B cell (primary cell): ENCODE data around the gene DDX24. TPM values are rescaled to one million over a fixed set of nuclear protein-coding genes. Genes with fewer than 3 reads are reported as not detected.

Experiments used
- ATAC-seq: fragments of 200-7000 bp; cut with Tn5 transposase; one replicate; pipeline ENCODE4 v1.10.0; 2021; ENCODE audit warnings: low read depth, mild to moderate bottlenecking, moderate number of reproducible peaks, moderate library complexity
- CTCF ChIA-PET: fragments of 350-600 bp; sonication (Branson Sonifier 250); formaldehyde crosslinking; loops from one replicate; lab custom pipeline; 2021; ENCODE audit warnings: antibody characterized with exemption, inconsistent platforms; lab: Charles Lee
- POLR2A ChIA-PET: fragments of 350-600 bp; sonication (Branson Sonifier 250); formaldehyde crosslinking; loops from one replicate; lab custom pipeline; 2021; ENCODE audit warnings: antibody characterized with exemption; lab: Charles Lee
- DNase-seq: peaks from one replicate; pipeline ENCODE4 v3.0.0; 2013
- H2AFZ ChIP-seq: 2 replicates; pipeline ENCODE4 v1.6.1; 2012; ENCODE audit warnings: mild to moderate bottlenecking, low read depth, low read length; ENCODE audit not compliant: insufficient read depth, poor library complexity, severe bottlenecking
- H3K27ac ChIP-seq, 2 donors: 1 replicate in 1 of 2; 2 replicates in 1 of 2; pipeline ENCODE4 v1.5.1; 2012 to 2013; ENCODE audit warnings: low read length in 2 of 2, mild to moderate bottlenecking in 2 of 2, moderate library complexity in 1 of 2
- H3K27me3 ChIP-seq, 4 experiments: fragments of 200-600 bp in 1 of 4; sonication (generic) in 1 of 4; replicated peaks in 1 of 4; 1 replicate in 2 of 4; 2 replicates in 2 of 4; pipeline versions ENCODE4 v1.6.1 to v1.7.0; 2013 to 2016; ENCODE audit warnings: low read length in 3 of 4, mild to moderate bottlenecking in 2 of 4, mixed read lengths in 1 of 4, moderate library complexity in 1 of 4; ENCODE audit not compliant: insufficient read depth in 4 of 4, control insufficient read depth in 3 of 4; ENCODE audit errors: control extremely low read depth in 1 of 4
- H3K36me3 ChIP-seq, 2 experiments: replicated peaks in 1 of 2; 1 replicate in 1 of 2; 2 replicates in 1 of 2; pipeline versions ENCODE4 v1.6.1 to v1.7.1; 2013; ENCODE audit warnings: low read length in 1 of 2; ENCODE audit not compliant: insufficient read depth in 2 of 2, control insufficient read depth in 1 of 2; ENCODE audit errors: control extremely low read depth in 1 of 2, extremely low read depth in 1 of 2
- H3K4me1 ChIP-seq, 2 donors: fragments of 200-600 bp in 1 of 2; sonication (generic) in 1 of 2; 1 replicate in 1 of 2; 2 replicates in 1 of 2; pipeline versions ENCODE4 v1.5.1 to v1.6.1; 2013 to 2017; ENCODE audit warnings: low read length in 2 of 2; ENCODE audit not compliant: control insufficient read depth in 2 of 2, insufficient read depth in 2 of 2
- H3K4me2 ChIP-seq: replicated peaks from 2 replicates; pipeline ENCODE3; 2012; ENCODE audit warnings: mild to moderate bottlenecking, low read depth, low read length; ENCODE audit not compliant: poor library complexity, severe bottlenecking
- H3K4me3 ChIP-seq, 5 experiments: fragments of 200-600 bp in 1 of 5; sonication (generic) in 1 of 5; 1 replicate in 3 of 5; 2 replicates in 2 of 5; pipeline versions ENCODE4 v1.5.1 to v1.7.0; 2011 to 2016; ENCODE audit warnings: low read length in 4 of 5, mild to moderate bottlenecking in 4 of 5, low read depth in 2 of 5, control low read depth in 1 of 5, moderate library complexity in 1 of 5; ENCODE audit not compliant: insufficient read depth in 1 of 5; ENCODE audit errors: control extremely low read depth in 1 of 5, extremely low read depth in 1 of 5
- H3K79me2 ChIP-seq: fragments of 200-600 bp; sonication (generic); one replicate; pipeline ENCODE4 v1.6.0; 2016; ENCODE audit warnings: low read length; ENCODE audit not compliant: control insufficient read depth, insufficient read depth
- H3K9ac ChIP-seq: fragments of 200-600 bp; sonication (generic); 2 replicates; pipeline ENCODE4 v1.6.1; 2017; ENCODE audit warnings: mild to moderate bottlenecking, low read length, moderate library complexity
- H3K9me3 ChIP-seq, 3 donors: one replicate each; pipeline versions ENCODE4 v1.6.1 to v1.7.1; 2013; ENCODE audit warnings: low read length in 2 of 3; ENCODE audit not compliant: control insufficient read depth in 2 of 3, insufficient read depth in 1 of 3; ENCODE audit errors: control extremely low read depth in 1 of 3
- H4K20me1 ChIP-seq: 2 replicates; pipeline ENCODE4 v1.6.0; 2012; ENCODE audit warnings: mild to moderate bottlenecking, low read length; ENCODE audit not compliant: insufficient read depth, control insufficient read depth, poor library complexity, severe bottlenecking
- H3K27ac Mint-ChIP-seq: one replicate; pipeline ENCODE4 v1.8.0; 2021; ENCODE audit warnings: mixed read lengths
- H3K27me3 Mint-ChIP-seq: one replicate; pipeline ENCODE4 v1.8.0; 2021; ENCODE audit warnings: mixed read lengths
- H3K4me1 Mint-ChIP-seq: one replicate; pipeline ENCODE4 v1.8.0; 2021; ENCODE audit warnings: mixed read lengths
- H3K4me3 Mint-ChIP-seq: one replicate; pipeline ENCODE4 v1.8.0; 2021; ENCODE audit warnings: mixed read lengths
- H3K9me3 Mint-ChIP-seq: one replicate; pipeline ENCODE4 v1.8.0; 2022; ENCODE audit warnings: mixed read lengths; ENCODE audit not compliant: insufficient read depth
- EZH2 ChIP-seq: IDR thresholded peaks from 2 replicates; pipeline ENCODE4 v1.6.1; 2012; ENCODE audit warnings: borderline replicate concordance, low read depth, mild to moderate bottlenecking, moderate library complexity, low read length; ENCODE audit not compliant: insufficient read depth, poor library complexity, severe bottlenecking
- WGBS: methylation state at CpG from one replicate; pipeline ENCODE4 v1.1.5; 2013; ENCODE audit warnings: missing lambda C conversion rate; ENCODE audit not compliant: insufficient coverage; 5-methylcytosine and 5-hydroxymethylcytosine counted together
- intact Hi-C: fragments of 100-400 bp; cut with micrococcal nuclease; formaldehyde crosslinking; loops from one replicate; pipeline ENCODE4 v1.10.0; 2022
- polyA plus RNA-seq: library from polyadenylated mRNA; depleted of rRNA; stranded (reverse); fragments of >200 nt; gene quantifications from 2 replicates; pipeline ENCODE4 v1.2.3, GENCODE V29; 2012
- total RNA-seq, 2 donors: library from RNA; stranded (reverse); fragments of 120-200 nt in 1 of 2; gene quantifications; 1 replicate in 1 of 2; 2 replicates in 1 of 2; pipeline versions ENCODE4 v1.2.3 to v1.2.4, GENCODE V29; 2013 to 2022
- TF ChIP-seq, protein P1 (sequence below): fragments of 200-600 bp; IDR thresholded peaks from one replicate; pipeline ENCODE4 v1.8.0; 2022; ENCODE audit warnings: antibody characterized with exemption, mild to moderate bottlenecking

DDX24 gene
- total and polyA plus RNA-seq, 2 donors (not counting 1 experiment from before 2014, with no cell fraction given): 145 to 211 TPM

DNA sequence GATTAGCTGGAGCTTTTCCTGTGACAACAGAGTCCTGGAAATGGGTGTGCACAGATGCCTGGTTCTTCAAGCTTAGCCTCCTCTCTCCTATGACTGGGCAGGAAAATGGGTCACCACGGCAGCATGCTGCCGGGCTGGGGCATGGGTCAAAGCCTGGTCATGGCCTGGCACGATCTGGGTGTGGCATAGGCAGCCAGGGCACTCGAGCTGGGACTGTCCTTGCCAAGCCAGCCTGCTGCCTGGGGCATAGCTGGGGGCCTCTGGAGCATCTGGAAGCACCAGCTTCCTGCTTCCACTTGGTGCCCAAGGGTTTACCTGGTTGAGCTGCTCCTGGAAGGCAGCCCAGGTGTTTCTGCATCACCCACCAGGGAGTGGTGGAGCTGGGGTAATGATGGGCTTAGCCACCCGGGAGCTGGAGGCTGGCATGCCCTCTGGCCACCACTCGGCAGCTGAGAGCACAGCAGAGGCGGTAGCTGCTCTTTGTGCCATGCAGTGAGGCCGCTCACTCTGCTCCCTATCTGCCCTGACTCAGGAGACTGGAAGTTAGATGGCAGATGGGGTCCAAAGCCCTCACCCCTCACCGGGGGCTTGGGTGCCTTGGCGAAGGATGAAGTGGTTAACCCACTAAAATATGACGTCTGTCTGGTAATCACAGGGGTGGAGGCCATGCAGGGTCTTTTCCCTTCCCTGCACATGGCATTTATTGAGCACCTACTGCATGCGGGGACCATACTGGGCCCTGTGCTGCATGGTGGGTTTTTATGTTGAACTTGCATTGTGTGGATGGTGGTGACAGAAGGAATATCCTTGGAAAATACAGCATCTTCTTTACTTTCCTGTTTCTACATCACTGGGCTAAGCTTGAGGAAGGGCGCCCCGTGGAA lies 53.2 kb downstream of the DDX24 start:
- no peak overlapping the region for H3K27ac Mint-ChIP-seq
- no peak overlapping the region for H3K4me2 ChIP-seq

More for the DNA sequence above, 53.2 kb downstream of the DDX24 start:
- Mint-ChIP-seq H3K4me3 (peak overlapping the region; percentile 64), H3K27me3 (peaks cover 13% of the 10 kb centered on the region), H3K4me1 (peaks cover 8% of the 10 kb centered on the region), H3K9me3 (no peaks in the 10 kb centered on the region)
- H3K27me3 ChIP-seq: peaks cover 0 to 20% (median 9%) of the 10 kb centered on the region in 4 experiments
- no peak overlapping the region for H2AFZ ChIP-seq
- no peaks in the 10 kb centered on the region for H3K79me2 ChIP-seq
- no peaks in the 10 kb centered on the region for H3K36me3 ChIP-seq
- intact Hi-C loops: no loop called here
- no peak overlapping the region for H3K4me3 ChIP-seq
- H3K4me1 ChIP-seq: peaks cover 9% of the 10 kb centered on the region in 2 donors
- CTCF ChIA-PET: interaction anchor here (0.7 to 2.6 kb wide), 7 partner anchors 9 to 109 kb away, joined by 3 to 10 read pairs (median 4); no protein-coding TSS in a partner anchor
- POLR2A ChIA-PET: no interaction called here
- H3K9me3 ChIP-seq: no peaks in the 10 kb centered on the region
- 91% methylated on average over 13 of the region's 14 CpGs for WGBS
- TF ChIP-seq, protein P1, sequence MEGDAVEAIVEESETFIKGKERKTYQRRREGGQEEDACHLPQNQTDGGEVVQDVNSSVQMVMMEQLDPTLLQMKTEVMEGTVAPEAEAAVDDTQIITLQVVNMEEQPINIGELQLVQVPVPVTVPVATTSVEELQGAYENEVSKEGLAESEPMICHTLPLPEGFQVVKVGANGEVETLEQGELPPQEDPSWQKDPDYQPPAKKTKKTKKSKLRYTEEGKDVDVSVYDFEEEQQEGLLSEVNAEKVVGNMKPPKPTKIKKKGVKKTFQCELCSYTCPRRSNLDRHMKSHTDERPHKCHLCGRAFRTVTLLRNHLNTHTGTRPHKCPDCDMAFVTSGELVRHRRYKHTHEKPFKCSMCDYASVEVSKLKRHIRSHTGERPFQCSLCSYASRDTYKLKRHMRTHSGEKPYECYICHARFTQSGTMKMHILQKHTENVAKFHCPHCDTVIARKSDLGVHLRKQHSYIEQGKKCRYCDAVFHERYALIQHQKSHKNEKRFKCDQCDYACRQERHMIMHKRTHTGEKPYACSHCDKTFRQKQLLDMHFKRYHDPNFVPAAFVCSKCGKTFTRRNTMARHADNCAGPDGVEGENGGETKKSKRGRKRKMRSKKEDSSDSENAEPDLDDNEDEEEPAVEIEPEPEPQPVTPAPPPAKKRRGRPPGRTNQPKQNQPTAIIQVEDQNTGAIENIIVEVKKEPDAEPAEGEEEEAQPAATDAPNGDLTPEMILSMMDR: no peak
- TF ChIP-seq EZH2: no peak
- no peaks in the 10 kb centered on the region for H4K20me1 ChIP-seq
- ATAC-seq: no peak
- H3K27ac ChIP-seq: no peak overlapping the region
- DNase-seq: no peak
- H3K9ac ChIP-seq: no peak overlapping the region
